Activated T-cell treated with anti-CD3 and anti-CD28 coated beads, Interleukin-2, amount 50 U/mL, for 4 hours (primary cell): ENCODE results near the gene LDAF1. TPM values are rescaled to one million over a fixed set of nuclear protein-coding genes. Genes with fewer than 3 reads are reported as not detected.
"Not testable (repeated sequence)": the region's sequence is repeated elsewhere in the genome, so short reads cannot be mapped to it uniquely, and the experiment has no call there.

Experiments
- ATAC-seq, 2 donors: fragments of 200-7000 bp; cut with Tn5 transposase; one replicate each; pipeline ENCODE4 v1.10.0; 2021
- DNase-seq: peaks from one replicate; pipeline ENCODE4 v3.0.0-alpha.2; 2020
- H3K27me3 Mint-ChIP-seq: one replicate; pipeline ENCODE4 v1.8.0; 2021; ENCODE audit warnings: low read depth, mixed read lengths
- H3K36me3 Mint-ChIP-seq: one replicate; pipeline ENCODE4 v1.8.0; 2022; ENCODE audit warnings: mixed read lengths; ENCODE audit not compliant: insufficient read depth
- H3K4me1 Mint-ChIP-seq: one replicate; pipeline ENCODE4 v1.8.0; 2021; ENCODE audit warnings: low read depth, mixed read lengths
- H3K4me3 Mint-ChIP-seq: one replicate; pipeline ENCODE4 v1.8.0; 2021; ENCODE audit warnings: mild to moderate bottlenecking, moderate library complexity, mixed read lengths
- H3K9me3 Mint-ChIP-seq: one replicate; pipeline ENCODE4 v1.8.0; 2021; ENCODE audit warnings: mixed read lengths
- total RNA-seq, 3 donors: library from RNA; stranded (reverse); gene quantifications; one replicate each; pipeline ENCODE4 v1.2.1, GENCODE V29; 2021

LDAF1 gene
- total RNA-seq, 3 donors from 2014 or later: 5.1 to 6.6 (median 5.3) TPM

DNA sequence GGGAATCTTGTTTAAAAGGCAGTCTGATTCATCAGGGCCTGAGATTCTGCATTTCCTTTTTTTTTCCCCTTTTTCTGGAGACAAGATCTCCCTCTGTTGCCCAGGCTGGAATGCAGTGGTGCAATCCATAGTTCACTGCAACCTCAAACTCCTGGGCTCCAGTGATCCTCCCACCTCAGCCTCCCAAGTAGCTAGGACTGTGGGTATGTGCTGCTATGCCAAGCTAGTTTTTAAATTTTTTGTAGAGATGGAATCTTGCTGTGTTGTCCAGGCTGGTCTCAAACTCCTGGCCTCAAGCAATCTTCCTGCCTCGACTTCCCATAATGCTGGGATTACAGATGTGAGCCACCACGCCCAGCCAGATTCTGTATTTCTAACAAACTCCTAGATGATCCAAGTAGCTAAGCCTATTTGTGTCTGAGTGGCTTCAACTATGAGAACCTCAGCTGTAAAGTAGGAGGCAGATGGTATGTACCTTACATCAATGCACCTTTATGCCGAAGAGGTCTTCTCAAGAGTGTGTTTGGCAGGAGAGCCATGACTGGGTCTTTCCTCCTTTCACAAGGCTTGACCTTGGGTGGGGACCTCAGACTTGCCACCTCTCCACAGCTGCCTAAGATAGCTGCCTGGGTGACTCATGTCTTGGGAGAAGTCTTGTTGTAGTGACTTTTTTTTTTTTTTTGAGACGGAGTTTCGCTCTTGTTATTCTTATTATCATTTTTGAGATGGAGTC, 10.9 kb downstream of the LDAF1 start:
- Mint-ChIP-seq H3K9me3 (no peaks in the 10 kb centered on the region), H3K36me3 (peaks cover 27% of the 10 kb centered on the region), H3K4me3 (no peak overlapping the region), H3K27me3 (no peaks in the 10 kb centered on the region), H3K4me1 (no peaks in the 10 kb centered on the region)
- DNase-seq: no peak
- ATAC-seq: no peak

DNA sequence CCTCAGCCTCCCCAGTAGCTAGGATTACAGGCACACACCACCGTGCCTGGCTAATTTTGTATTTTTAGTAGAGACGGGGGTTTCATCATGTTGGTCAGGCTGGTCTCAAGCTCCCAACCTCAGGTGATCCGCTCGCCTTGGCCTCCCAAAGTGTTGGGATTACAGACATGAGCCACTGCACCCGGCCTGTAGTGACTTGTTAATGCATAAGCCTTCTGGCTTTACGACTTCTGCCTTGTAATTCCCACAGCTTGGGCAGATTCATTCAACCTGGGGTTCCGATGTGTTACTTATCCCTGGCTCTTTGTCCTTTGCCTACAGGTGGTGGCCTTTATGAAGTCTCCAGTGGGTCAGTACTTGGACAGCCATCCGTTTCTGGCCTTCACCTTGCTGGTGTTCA, 11.6 kb downstream of the LDAF1 start:
- not testable (repeated sequence) for H3K27me3 Mint-ChIP-seq, DNase-seq, H3K4me3 Mint-ChIP-seq, ATAC-seq, H3K9me3 Mint-ChIP-seq, H3K4me1 Mint-ChIP-seq
- peaks cover 30% of the 10 kb centered on the region for H3K36me3 Mint-ChIP-seq

DNA sequence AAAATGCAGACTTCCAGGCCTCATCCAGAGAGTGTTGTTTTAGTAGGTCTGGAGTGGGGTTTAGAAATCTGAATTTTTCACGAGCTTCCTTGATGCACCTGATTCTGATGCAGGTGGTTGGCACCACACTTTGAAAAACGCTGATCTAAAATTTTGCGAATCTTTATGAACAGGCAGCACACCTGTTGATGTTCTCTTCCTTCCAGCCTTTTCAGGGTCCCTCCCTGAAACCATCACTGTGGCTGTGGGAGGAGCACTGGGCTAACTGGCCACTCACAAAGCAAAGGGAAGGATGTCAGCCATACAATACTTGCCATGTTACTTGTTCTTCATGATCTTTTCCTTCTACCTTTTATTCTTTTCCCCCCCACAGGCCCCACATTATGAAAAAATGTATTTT, 14.2 kb downstream of the LDAF1 start:
- DNase-seq (no peak), ATAC-seq (no peak)
- H3K4me1 Mint-ChIP-seq: no peaks in the 10 kb centered on the region
- H3K9me3 Mint-ChIP-seq: no peaks in the 10 kb centered on the region
- peaks cover 35% of the 10 kb centered on the region for H3K36me3 Mint-ChIP-seq
- H3K27me3 Mint-ChIP-seq: no peaks in the 10 kb centered on the region
- H3K4me3 Mint-ChIP-seq: no peak overlapping the region

DNA sequence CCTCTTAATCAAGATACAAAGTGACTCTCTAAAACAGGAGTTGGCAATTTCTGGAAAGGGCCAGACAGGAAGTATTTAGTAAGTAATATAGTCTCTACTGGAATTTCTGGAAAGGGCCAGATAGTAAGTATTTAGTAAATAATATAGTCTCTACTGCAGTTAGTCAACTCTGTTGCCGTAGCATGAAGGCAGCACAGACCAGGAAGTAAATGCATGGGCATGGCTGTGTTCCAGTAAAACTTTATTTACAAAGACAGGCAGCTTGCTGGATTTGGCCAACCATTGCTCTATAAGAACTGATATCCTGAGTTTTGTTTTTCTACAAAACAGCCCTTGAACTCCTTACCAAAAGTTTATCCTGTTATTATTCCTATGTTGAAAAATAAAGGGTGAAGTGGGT, 16.9 kb downstream of the LDAF1 start:
- peaks cover 4% of the 10 kb centered on the region for H3K9me3 Mint-ChIP-seq
- H3K36me3 Mint-ChIP-seq: peaks cover 49% of the 10 kb centered on the region
- no peaks in the 10 kb centered on the region for H3K4me1 Mint-ChIP-seq
- no peak overlapping the region for H3K4me3 Mint-ChIP-seq
- no peak for DNase-seq
- no peaks in the 10 kb centered on the region for H3K27me3 Mint-ChIP-seq
- ATAC-seq: no peak

DNA sequence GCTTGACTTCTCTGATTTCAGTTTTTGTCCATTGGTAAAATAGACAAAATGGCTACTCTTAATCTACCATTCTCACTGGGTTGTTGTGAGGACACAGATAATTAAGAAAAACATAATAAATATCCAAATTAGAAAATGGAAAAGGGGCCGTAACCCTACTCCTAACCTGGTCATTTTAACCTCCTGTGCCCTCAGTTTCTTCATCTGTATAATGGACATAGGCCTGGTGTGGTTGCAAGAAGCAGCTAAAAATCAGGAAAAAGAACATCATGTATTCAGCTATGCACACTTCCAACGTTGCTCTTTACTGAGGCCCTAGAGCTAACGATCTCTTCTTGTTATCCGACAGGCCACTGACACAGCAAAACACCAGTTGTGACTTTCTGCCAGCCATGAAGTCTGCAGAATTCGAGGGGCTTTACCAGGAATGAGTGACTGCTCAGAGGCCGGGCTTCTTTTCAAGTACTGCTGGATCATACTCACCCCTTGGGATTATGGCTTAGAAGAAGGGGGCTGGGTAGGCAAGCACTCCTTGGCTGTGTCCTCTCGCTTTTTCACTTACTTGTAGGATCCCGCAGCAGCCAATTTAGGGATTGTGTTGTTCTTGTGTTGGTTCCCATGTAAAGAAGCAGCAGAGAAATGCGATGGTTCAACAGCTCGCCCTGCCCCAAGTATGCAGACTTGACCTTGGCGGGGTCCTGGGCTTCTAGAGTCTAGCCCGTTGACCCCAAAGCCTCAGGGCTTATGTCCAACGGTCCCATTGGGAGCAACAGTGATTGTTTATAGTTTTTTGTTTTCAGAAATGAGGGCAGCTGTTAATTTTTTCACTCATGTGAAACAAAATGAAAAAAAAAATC, 20.9 kb downstream of the LDAF1 start:
- Mint-ChIP-seq H3K27me3 (no peaks in the 10 kb centered on the region), H3K36me3 (peaks cover 59% of the 10 kb centered on the region), H3K4me3 (no peak overlapping the region), H3K4me1 (peaks cover under 1% of the 10 kb centered on the region), H3K9me3 (peaks cover 6% of the 10 kb centered on the region)
- no peak for ATAC-seq
- DNase-seq: no peak

DNA sequence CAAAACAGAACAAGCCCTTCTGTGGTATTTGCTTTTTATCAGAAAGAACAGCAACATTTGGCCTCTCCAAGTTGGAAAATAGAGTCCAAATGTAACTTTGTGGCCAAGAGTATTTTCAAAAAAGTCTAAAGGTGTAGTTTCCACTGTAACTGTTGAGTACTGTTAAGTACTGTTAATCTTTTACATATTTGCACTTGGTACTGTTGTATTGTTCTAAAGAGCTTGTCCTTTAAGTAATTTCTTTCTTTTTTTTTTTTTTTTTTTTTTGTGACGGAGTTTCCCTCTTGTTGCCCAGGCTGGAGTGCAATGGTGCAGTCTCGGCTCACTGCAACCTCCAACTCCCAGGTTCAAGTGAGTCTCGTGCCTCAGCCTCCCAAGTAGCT, 21.5 kb downstream of the LDAF1 start:
- ATAC-seq (no peak), DNase-seq (no peak)
- peaks cover 12% of the 10 kb centered on the region for H3K9me3 Mint-ChIP-seq
- peaks cover 7% of the 10 kb centered on the region for H3K4me1 Mint-ChIP-seq
- peaks cover 56% of the 10 kb centered on the region for H3K36me3 Mint-ChIP-seq
- no peak overlapping the region for H3K4me3 Mint-ChIP-seq
- H3K27me3 Mint-ChIP-seq: no peaks in the 10 kb centered on the region

DNA sequence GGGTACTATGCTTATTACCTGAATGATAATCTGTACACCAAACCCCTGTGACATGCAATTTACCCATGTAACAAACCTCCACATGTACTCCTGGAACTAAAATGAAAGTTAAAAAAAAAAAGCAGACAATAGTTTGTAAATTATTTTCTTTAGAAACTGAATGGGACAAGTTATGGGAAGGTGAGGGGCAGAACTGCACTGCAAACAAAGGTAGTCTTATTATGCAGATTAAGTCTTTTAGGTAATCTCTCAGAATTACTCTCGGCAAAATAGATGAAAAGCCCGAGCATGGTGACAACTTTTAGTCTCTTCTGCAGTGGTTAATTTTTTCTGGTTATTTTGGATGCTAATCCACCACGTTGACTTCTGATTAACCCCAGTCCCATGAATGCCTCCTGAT, 25.5 kb downstream of the LDAF1 start:
- Mint-ChIP-seq H3K27me3 (no peaks in the 10 kb centered on the region), H3K9me3 (peaks cover 9% of the 10 kb centered on the region), H3K36me3 (peaks cover 35% of the 10 kb centered on the region), H3K4me1 (peaks cover 14% of the 10 kb centered on the region), H3K4me3 (no peak overlapping the region)
- ATAC-seq (no peak), DNase-seq (no peak)

DNA sequence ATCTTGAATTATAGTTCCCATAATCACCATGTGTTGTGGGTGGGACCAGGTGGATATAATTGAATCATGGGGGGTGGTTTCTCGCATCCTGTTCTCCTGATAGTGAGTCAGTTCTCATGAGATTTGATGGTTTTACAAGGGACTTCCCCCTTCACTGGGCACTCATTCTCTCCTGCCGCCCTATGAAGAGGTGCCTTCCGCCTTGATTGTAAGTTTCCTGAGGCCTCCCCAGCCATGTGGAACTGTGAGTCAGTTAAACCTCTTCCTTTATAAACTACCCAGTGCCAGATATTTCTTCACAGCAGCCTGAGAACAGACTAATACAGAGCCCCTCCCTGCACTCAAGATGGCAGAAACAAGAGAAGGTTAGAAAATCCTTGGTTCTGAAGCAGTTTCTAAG, 26.4 kb downstream of the LDAF1 start:
- no peak overlapping the region for H3K4me3 Mint-ChIP-seq
- peaks cover 28% of the 10 kb centered on the region for H3K36me3 Mint-ChIP-seq
- peaks cover 14% of the 10 kb centered on the region for H3K4me1 Mint-ChIP-seq
- peaks cover 9% of the 10 kb centered on the region for H3K9me3 Mint-ChIP-seq
- peak; percentile 79 to 80 for ATAC-seq
- H3K27me3 Mint-ChIP-seq: no peaks in the 10 kb centered on the region
- DNase-seq: no peak

DNA sequence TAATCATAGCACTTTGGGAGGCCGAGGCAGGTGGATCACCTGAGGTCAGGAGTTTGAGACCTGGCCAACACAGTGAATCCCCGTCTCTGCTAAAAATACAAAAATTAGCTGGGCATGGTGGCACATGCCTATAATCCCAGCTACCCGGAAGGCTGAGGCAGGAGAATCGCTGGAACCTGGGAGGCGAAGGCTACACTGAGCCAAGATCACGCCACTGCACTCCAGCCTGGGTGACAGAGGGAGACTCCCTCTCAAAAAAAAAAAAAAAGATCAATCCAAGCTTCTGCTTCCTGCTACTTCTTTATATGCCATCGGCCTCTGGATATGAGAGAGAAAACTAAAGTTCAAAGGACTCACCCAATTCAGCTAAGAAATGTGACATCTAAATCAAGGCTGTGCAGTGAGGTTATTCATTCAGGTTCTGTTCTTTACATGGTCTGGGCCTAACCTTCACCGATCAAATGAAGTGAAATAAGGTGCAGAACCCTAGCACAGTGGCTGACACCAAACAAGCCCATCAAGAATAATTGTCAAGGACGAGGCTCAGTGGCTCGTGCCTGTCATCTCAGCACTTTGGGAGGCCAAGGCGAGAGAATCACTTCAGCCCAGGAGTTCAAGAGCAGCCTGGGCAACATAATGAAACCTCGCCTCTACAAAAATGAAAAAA, 27.3 kb downstream of the LDAF1 start:
- DNase-seq: no peak
- Mint-ChIP-seq H3K27me3 (no peaks in the 10 kb centered on the region), H3K9me3 (peaks cover 12% of the 10 kb centered on the region), H3K4me3 (no peak overlapping the region), H3K36me3 (peaks cover 26% of the 10 kb centered on the region), H3K4me1 (peaks cover 14% of the 10 kb centered on the region)
- ATAC-seq: no peak

DNA sequence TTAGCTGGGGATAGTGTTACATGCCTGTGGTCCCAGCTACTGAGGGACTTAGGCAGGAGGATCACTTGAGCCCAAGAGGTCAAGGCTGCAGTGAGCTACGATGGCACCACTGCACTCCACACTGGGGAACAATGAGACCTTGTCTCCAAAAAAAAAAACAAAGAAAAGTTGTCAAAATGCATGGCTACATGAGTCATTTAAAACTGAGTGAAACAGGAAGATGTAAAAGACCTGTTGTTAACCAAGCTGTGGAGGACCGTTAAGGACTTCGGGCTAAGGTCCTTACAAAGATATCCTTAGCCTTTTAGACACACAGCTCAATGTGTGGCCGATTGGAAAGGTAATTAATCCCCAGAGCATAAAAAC, 27.8 kb downstream of the LDAF1 start:
- Mint-ChIP-seq H3K36me3 (peaks cover 21% of the 10 kb centered on the region), H3K4me1 (peaks cover 14% of the 10 kb centered on the region), H3K27me3 (no peaks in the 10 kb centered on the region), H3K4me3 (no peak overlapping the region), H3K9me3 (peaks cover 12% of the 10 kb centered on the region)
- ATAC-seq (no peak), DNase-seq (no peak)

DNA sequence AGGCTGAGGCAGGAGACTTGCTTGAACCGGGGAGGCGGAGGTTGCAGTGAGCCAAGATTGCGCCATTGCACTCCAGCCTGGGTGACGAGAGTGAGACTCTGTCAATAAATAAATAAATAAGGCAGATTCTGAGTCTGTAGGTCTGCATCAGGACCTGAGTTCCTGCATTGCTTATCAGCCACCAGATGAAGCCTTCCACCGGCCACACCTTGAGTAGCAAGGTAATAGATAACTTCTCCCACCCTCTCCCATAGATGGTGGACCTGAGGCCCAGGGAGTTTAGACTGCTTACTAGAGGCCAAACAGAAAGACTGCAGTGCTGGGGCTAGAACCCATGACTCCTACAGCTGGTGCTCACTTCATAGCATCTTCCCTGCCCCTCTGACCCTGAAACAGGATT, 30.8 kb downstream of the LDAF1 start:
- H3K36me3 Mint-ChIP-seq: peaks cover 2% of the 10 kb centered on the region
- no peak overlapping the region for H3K4me3 Mint-ChIP-seq
- peaks cover 11% of the 10 kb centered on the region for H3K9me3 Mint-ChIP-seq
- DNase-seq (no peak), ATAC-seq (no peak)
- H3K4me1 Mint-ChIP-seq: peaks cover 15% of the 10 kb centered on the region
- H3K27me3 Mint-ChIP-seq: peaks cover under 1% of the 10 kb centered on the region

DNA sequence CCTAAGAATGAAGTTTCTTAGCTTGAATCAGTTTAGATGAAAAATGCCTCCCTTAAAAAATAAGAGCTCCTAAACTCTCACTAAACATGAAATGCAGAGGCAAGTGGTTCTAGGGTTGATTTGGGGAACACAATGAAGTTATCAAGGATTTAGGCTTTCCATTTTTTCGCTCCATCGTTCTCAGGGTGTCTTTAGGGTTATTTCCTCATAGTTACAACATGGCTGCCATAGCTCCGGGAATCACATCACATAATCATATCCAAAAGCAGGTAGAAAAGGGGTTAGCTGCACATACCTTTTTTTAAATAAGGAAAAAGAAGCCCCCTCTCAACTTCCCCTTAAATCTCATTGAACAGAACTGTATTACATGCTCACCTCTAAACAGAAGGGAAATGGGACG, 31.5 kb downstream of the LDAF1 start:
- Mint-ChIP-seq H3K36me3 (peaks cover under 1% of the 10 kb centered on the region), H3K27me3 (peaks cover 4% of the 10 kb centered on the region), H3K4me3 (no peak overlapping the region), H3K4me1 (peaks cover 15% of the 10 kb centered on the region), H3K9me3 (peaks cover 4% of the 10 kb centered on the region)
- ATAC-seq (no peak), DNase-seq (no peak)

DNA sequence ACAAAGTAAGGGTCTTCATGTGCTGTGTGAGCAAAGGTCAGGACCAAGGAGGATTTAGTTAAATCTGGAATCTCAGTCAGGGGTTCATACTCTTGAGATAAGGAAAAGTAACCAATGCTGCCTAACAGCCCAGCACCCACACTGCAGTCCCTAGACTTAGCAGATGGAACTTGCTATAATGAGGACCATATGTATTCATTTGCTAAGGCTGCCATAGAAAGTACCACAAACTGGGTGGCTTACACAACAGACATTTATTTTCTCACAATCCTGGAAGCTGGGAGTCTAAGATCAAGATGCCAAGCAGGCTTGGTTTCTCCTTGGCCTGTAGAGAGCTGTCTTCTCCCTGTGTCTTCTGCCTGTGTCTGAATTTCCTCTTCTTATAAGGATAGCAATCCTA, 32.1 kb downstream of the LDAF1 start:
- Mint-ChIP-seq H3K4me1 (peaks cover 15% of the 10 kb centered on the region), H3K9me3 (peaks cover 3% of the 10 kb centered on the region), H3K4me3 (no peak overlapping the region), H3K36me3 (no peaks in the 10 kb centered on the region), H3K27me3 (peaks cover 10% of the 10 kb centered on the region)
- no peak for DNase-seq
- no peak for ATAC-seq

DNA sequence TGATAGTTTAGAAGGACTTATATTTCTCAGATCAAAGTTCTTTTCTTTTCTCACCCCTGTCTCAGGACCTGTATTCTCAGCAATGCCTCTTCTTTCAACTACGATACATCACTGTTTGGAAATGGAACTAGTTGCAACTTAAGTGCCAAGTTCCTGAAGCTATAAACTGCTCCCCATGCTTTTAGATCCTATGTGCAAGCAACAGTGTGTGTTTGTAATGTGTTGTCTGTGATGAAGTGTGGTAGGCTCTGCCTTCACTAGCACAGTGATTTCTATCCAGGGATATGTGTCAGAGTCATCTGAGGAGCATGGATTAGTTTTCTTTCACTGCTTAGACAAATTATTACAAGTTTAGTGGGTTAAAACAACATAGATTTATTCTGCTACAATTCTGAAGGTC, 34.5 kb downstream of the LDAF1 start:
- no peak for ATAC-seq
- Mint-ChIP-seq H3K4me1 (peaks cover 15% of the 10 kb centered on the region), H3K4me3 (no peak overlapping the region), H3K9me3 (peaks cover 3% of the 10 kb centered on the region), H3K36me3 (no peaks in the 10 kb centered on the region), H3K27me3 (peaks cover 11% of the 10 kb centered on the region)
- no peak for DNase-seq
